HG02970 (cell line): ENCODE measurements around the gene SLC29A1.
"Not testable (repeated sequence)": the region's sequence is repeated elsewhere in the genome, so short reads cannot be mapped to it uniquely, and the experiment has no call there.

Source experiments
- ATAC-seq: cut with Tn5 transposase; IDR thresholded peaks from one replicate; pipeline ENCODE4 v1.9.1; 2021; ENCODE audit warnings: mild to moderate bottlenecking, moderate library complexity, moderate number of reproducible peaks; ENCODE audit not compliant: unreplicated experiment, low FRiP score

Gene SLC29A1

GRCh38 chr6:44221291-44221960, 2.0 kb upstream of the SLC29A1 start:
- no peak for ATAC-seq

DNA sequence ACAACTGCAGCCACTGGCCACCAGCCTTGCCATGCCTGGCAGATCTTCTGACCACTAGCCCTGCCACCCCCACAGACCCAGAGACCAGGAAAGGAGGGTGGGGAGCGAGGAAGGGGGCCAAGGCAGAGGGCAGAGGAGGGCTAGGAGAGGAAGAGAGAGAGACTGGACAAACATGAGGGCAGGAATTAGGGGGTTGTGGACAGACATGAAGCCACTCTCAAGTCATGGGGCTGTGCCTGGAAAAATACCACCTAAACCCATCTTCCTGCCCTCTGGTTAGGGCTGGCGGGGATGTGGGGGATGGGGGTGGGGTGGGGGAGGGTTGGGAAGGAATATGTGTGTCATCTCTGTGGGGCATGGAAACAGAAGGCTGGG, 1.4 kb upstream of the SLC29A1 start:
- ATAC-seq: no peak

DNA sequence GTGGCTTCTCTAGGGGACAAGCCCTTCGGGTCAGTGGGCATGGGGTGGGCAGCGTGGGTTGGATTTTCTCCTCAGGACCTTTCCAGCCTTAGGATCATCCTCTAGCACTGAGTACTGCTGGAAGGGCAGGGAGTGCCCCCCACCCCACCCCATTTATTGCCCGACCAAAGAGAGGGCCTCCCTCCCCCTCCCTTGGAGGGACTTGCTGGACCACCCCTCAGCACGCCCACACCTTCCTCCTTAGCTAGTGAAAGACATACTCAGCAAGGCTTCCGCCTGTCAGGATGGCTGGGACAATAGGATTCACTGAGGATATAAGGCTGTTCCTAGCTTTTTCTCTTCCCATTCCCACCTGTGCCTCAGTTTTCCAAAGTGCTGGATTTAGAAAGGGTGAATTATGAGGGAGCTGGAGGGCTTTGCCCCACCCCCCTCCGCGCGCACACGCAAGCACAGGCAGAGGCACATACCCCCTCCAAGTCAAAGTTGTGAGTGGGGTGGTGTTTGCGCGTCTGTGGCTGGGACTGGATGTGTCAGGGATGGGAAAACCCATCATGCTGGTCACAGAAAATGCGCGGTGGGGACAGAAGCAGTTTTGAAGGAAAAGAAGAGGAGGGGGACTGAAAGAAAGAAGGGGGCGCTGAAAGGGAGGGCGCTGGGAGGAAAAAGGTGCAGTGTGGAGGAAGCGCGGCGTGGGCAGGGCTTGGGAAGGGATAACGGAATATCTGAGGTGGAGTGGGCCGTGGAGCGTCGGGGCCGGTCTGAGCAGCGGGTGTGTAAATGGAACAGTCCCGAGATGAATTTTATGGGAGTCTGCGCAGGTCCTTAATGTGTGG, 693 bp upstream of the SLC29A1 start:
- ATAC-seq: no peak

DNA sequence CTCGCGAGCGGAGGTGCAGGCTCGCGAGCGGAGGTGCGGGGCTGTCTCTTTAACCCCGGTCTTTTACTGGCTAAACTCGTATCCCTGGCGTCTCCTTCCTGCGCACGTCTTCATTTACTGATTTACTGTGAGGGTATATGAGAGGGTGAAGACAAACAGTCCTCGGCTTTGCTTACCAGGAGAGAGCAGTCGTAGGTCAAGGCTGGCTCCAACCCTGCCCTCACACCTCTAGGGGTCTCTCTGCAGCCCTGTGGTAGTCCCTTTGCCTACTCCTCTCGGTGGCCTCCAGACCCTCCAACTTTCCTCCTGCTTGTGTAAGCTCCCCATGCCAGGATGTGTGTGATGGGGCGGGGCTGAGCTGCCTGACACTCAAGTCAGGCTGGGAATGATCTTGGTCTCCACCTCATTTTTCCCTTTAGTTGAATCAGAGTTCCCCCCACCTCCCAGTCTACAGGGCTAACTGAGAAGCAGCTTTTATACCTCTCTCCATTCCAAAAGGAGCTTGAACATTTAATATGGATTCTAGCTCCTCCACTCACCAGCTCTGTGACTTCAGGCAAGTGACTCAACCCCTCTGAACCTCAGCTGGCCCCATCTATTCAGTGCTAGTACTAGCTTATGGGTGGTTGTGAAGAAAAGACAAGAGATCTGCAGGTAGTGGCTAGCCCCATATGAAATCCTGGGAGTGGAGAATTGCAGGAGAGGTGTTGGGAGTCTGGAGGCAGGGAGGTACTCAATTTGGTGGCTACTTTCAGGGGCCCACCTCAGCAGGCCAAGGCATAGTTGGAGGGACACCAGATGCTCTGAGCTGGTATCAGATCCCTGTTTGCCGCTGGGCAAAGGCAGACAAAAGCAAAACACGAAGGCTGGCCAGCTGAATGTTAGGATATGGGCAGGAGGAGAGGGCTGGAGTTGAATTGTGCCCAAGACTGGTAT, 902 bp downstream of the SLC29A1 start:
- no peak for ATAC-seq

GRCh38 chr6:44224965-44225305, 1.5 kb downstream of the SLC29A1 start:
- no peak for ATAC-seq

DNA sequence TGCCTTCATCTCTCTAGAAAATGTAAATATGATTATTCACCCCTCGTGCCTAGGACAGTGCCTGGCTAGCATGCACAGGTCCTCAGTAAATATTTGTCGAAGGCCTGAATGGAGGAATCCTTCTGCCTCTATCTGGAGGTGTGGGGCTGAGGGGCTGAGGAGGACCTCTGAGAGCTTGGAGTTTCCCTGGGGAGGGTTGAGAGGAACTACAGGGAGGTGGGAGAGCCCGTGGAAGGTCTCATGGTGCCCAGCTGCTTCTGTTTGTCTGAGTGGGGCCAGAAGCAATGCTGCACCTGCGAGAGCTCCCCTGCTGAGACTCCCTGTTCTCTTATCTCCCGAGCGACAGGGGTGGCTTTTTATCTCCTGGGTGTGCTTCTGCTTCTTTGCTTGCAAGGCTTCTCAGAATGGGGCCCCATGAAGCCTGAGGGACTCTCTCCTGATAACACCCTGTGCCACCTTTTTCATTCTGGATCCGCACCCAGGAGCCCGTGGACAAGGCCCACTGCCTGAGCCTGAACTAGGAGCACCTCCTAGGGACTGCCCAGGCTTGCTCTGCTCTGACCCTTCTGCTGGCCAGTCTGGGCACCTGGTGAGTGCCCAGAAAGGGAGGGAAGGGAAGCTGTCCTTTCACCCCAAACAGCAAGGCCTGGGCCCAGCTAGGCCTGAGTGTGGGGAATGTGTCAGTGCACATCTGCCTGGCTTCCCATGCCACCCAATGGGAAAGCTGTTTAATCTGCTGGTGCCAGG, 2.4 kb downstream of the SLC29A1 start:
- no peak for ATAC-seq

GRCh38 chr6:44226368-44227147, 3.2 kb downstream of the SLC29A1 start:
- ATAC-seq: no peak

- no peak for ATAC-seq
These were observed 3.9 kb downstream of the SLC29A1 start for GRCh38 chr6:44227148-44227793.

GRCh38 chr6:44228031-44228430, 4.6 kb downstream of the SLC29A1 start:
- ATAC-seq: no peak

DNA sequence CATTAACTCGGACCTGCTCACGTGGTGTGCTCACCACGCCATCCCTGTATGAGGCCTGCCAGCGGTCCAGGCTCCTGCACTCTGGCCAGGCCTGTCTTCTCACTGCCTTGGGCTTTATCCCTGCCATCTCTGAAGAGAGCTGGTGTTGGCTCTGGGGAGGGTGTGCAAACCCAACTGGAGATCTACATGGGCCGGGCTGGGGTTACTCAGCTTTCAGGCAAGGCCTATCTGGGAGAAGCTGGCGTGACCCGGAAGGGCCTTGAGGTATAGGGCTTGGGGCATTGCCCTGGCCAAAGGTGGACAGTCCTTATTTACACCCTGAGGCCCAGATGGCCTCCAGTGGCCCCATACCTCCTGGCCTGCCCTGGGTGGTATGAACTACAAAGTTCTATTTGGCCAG, 5.0 kb downstream of the SLC29A1 start:
- no peak for ATAC-seq

DNA sequence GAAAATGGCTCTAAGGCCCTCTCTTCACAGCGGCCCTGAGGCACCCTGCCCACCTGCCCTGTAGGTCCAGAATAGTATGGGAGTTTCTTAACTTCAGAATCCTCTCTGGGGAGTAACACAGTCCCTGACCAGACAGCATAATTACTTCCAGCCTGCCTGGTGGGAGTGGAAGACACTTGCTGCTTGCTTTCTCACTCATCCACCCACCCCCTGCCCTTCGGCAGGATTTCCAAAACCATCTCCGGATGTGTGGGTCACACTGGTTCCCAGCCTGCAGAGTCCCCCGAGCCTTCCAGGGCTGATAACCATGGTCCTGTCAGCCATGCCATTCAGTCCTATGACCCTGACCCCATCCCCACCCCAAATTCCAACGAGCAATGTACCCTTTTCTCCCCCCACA, 5.4 kb downstream of the SLC29A1 start:
- no peak for ATAC-seq

DNA sequence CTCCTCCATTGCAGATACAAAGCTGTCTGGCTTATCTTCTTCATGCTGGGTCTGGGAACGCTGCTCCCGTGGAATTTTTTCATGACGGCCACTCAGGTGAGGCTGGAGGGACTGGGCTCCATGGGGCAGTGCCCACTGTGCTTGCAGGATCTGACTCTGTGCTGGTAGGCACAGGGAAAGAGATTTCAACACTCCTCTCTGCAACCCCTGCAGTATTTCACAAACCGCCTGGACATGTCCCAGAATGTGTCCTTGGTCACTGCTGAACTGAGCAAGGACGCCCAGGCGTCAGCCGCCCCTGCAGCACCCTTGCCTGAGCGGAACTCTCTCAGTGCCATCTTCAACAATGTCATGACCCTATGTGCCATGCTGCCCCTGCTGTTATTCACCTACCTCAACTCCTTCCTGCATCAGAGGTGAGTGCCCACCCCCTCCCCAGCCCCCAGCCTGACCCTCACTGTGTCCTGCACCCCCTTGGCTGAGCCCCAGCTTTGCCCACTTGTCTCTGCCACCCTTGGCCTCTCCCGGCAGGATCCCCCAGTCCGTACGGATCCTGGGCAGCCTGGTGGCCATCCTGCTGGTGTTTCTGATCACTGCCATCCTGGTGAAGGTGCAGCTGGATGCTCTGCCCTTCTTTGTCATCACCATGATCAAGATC, 6.1 kb downstream of the SLC29A1 start:
- no peak for ATAC-seq

- no peak for ATAC-seq
These were observed 6.8 kb downstream of the SLC29A1 start for GRCh38 chr6:44230034-44230675.

GRCh38 chr6:44231426-44231825, 8.0 kb downstream of the SLC29A1 start:
- ATAC-seq: not testable (repeated sequence)

DNA sequence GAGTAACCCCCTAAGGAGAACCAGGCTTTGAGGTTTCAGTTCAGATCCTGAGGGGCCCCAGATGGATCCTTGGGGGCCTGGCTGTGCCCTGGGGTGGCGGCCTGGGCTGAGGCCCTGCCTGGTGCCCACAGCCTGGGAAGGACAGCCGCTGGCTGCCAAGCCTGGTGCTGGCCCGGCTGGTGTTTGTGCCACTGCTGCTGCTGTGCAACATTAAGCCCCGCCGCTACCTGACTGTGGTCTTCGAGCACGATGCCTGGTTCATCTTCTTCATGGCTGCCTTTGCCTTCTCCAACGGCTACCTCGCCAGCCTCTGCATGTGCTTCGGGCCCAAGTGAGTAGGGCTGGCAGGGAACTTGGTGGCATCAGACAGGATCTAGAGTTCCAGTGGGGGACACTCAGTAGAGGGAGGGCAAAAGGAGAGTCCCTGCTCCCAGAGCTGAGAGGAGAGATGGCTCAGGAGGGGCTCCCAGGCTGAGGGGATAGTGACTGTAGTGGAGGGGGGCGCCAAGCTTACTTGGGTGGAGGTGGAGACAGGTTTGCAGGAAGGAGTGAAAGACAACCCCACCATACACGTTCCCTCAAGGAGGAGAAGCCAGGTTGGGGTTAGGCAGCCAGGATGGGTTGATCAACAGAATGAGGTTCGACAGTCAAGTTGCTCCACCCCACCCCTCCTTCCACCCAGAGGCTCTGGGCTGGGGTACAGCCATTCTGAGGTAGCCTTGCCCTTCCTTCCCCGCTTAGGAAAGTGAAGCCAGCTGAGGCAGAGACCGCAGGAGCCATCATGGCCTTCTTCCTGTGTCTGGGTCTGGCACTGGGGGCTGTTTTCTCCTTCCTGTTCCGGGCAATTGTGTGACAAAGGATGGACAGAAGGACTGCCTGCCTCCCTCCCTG, 9.5 kb downstream of the SLC29A1 start:
- no peak for ATAC-seq

DNA sequence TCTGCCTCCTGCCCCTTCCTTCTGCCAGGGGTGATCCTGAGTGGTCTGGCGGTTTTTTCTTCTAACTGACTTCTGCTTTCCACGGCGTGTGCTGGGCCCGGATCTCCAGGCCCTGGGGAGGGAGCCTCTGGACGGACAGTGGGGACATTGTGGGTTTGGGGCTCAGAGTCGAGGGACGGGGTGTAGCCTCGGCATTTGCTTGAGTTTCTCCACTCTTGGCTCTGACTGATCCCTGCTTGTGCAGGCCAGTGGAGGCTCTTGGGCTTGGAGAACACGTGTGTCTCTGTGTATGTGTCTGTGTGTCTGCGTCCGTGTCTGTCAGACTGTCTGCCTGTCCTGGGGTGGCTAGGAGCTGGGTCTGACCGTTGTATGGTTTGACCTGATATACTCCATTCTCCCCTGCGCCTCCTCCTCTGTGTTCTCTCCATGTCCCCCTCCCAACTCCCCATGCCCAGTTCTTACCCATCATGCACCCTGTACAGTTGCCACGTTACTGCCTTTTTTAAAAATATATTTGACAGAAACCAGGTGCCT, 10.2 kb downstream of the SLC29A1 start:
- ATAC-seq: no peak
